PFSK-1 (cell line): Measurements from ENCODE around the gene DTNA.

Experiments
- FOXP2 ChIP-seq: optimal IDR thresholded peaks from 2 replicates; pipeline ENCODE3; 2011; ENCODE audit warnings: borderline replicate concordance, control low read depth, inconsistent platforms; ENCODE audit not compliant: insufficient read depth; ENCODE audit errors: extremely low read length, extremely low read depth
- POLR2AphosphoS5 ChIP-seq: IDR thresholded peaks from 2 replicates; pipeline ENCODE4 v1.6.1; 2012; ENCODE audit warnings: low read depth, mild to moderate bottlenecking, control low read depth, low read length, moderate library complexity
- SIN3A ChIP-seq: IDR thresholded peaks from 2 replicates; pipeline ENCODE4 v1.6.1; 2012; ENCODE audit warnings: mild to moderate bottlenecking, low read length, moderate library complexity, borderline replicate concordance; ENCODE audit not compliant: insufficient read depth
- TAF1 ChIP-seq: IDR thresholded peaks from 2 replicates; pipeline ENCODE4 v1.6.1; 2012; ENCODE audit warnings: low read length, control low read depth, borderline replicate concordance; ENCODE audit not compliant: insufficient read depth
- TF ChIP-seq, protein P1 (sequence below), 2 experiments: IDR thresholded peaks; 2 replicates each; pipeline versions ENCODE4 v1.6.1 to v1.8.0; 2011 to 2012; ENCODE audit warnings: low read depth in 2 of 2, low read length in 2 of 2, control low read depth in 1 of 2, inconsistent platforms in 1 of 2, mild to moderate bottlenecking in 1 of 2, moderate library complexity in 1 of 2; ENCODE audit not compliant: insufficient read depth in 1 of 2

DTNA gene

DNA sequence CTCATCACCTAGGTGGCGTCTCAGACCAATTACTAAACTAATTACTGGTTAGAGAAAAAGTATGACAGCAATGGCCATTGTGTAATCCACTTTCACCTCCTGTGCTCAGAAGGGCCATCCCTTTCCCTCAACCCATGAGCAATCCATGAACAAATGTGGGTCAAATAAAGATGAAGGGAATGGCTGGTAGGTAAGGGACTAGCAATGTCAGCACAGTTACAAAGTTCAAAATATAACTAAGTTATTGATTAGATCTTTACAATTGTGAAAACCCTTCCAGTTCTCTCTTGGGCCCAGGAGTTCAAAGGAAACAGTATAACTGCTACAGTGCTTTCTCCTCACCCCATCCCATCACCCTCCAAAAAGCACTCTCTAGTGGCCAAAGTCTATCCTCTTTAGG is 98.3 kb downstream of the DTNA start:
- no peak for TF ChIP-seq SIN3A
- no peak for TF ChIP-seq POLR2AphosphoS5
- no peak for TF ChIP-seq FOXP2
- TF ChIP-seq, protein P1, sequence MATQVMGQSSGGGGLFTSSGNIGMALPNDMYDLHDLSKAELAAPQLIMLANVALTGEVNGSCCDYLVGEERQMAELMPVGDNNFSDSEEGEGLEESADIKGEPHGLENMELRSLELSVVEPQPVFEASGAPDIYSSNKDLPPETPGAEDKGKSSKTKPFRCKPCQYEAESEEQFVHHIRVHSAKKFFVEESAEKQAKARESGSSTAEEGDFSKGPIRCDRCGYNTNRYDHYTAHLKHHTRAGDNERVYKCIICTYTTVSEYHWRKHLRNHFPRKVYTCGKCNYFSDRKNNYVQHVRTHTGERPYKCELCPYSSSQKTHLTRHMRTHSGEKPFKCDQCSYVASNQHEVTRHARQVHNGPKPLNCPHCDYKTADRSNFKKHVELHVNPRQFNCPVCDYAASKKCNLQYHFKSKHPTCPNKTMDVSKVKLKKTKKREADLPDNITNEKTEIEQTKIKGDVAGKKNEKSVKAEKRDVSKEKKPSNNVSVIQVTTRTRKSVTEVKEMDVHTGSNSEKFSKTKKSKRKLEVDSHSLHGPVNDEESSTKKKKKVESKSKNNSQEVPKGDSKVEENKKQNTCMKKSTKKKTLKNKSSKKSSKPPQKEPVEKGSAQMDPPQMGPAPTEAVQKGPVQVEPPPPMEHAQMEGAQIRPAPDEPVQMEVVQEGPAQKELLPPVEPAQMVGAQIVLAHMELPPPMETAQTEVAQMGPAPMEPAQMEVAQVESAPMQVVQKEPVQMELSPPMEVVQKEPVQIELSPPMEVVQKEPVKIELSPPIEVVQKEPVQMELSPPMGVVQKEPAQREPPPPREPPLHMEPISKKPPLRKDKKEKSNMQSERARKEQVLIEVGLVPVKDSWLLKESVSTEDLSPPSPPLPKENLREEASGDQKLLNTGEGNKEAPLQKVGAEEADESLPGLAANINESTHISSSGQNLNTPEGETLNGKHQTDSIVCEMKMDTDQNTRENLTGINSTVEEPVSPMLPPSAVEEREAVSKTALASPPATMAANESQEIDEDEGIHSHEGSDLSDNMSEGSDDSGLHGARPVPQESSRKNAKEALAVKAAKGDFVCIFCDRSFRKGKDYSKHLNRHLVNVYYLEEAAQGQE (IDR thresholded peaks at IDR 0.05; ENCODE audit: insufficient read depth in 1 of 2, low read depth in 2 of 2, low read length in 2 of 2), result no peak
- no peak for TF ChIP-seq TAF1

DNA sequence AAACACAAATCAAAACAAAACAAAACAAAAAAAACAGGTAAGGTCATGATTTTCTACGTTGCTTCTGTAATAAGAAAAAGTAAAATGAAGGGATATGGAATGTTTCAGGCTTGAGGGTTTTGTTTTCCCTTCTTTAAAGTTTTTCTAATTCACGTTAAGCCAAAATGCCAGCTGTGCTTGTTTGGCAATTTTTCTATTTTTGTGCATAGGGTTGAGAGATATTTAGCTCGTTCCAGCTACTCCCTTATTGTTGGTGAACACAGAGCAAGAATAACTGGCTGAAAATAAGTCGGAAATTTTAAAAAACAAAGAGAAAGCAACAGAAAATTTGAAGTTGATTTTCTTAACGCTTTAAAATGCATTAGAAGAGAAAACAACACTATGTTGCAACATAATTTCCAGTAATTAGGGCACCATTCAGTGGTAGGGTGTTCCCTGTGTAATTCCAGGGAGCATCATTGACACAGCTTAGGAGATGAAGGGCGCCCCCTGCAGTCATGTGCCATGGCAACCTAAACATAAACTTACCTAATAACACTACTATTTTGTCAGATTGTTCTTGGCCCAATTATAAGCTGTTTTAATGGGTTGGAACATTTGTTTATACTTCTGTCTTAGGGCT is 99.5 kb downstream of the DTNA start:
- TF ChIP-seq FOXP2 (no peak), SIN3A (no peak), POLR2AphosphoS5 (no peak), TAF1 (no peak)
- TF ChIP-seq, protein P1 (IDR thresholded peaks at IDR 0.05; ENCODE audit: insufficient read depth in 1 of 2, low read depth in 2 of 2, low read length in 2 of 2), result no peak

DNA sequence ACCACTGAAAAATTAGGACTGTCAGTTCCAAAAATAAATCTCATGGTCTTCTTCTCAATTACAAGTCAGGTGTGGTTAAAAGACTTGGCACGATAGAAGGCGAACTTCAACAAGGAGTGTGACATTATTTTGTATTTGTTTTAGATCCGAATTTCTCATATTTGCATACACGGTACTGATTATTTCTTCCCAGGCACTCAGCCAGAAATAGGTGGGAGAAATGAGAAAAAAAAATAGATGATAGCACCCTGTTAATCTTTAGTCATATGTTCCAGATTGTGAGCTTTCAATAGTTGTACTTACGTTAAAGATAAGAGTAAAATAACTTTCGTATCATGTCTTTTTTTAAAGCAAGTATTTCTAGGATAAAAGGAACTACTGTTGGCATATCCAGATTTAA is 106.1 kb downstream of the DTNA start:
- TF ChIP-seq POLR2AphosphoS5 (no peak), SIN3A (no peak), TAF1 (no peak), FOXP2 (no peak)
- TF ChIP-seq, protein P1 (IDR thresholded peaks at IDR 0.05; ENCODE audit: insufficient read depth in 1 of 2, low read depth in 2 of 2, low read length in 2 of 2), result no peak

DNA sequence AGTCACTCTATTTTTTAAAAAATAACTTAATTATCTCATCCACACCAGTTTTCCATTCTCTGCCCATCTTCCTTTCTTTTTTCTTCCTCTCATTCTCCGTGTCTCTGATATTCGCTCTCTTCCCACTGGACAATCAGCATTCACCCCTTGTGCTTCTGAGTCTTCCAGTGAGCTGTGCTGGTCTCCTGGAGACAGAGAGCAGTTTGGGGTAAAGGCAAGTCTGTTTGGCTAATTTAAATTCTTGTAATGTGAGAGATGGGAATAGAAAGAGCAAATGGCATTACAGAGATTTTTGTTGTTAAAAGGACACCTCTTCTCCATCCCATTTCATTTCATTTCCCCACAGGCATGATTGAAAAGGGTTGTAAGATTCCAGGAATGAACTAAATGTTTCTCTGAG is 107.5 kb downstream of the DTNA start:
- no peak for TF ChIP-seq FOXP2
- TF ChIP-seq, protein P1 (IDR thresholded peaks at IDR 0.05; ENCODE audit: insufficient read depth in 1 of 2, low read depth in 2 of 2, low read length in 2 of 2), result no peak
- TF ChIP-seq SIN3A, result no peak
- TF ChIP-seq POLR2AphosphoS5, result no peak
- no peak for TF ChIP-seq TAF1
